ENCODE data around the gene NCOR1. TPM values are rescaled to one million over a fixed set of nuclear protein-coding genes. Genes with fewer than 3 reads are reported as not detected.

The NCOR1 gene
- total and polyA plus RNA-seq, 2 experiments from 2014 or later = 102 to 132 TPM

DNA sequence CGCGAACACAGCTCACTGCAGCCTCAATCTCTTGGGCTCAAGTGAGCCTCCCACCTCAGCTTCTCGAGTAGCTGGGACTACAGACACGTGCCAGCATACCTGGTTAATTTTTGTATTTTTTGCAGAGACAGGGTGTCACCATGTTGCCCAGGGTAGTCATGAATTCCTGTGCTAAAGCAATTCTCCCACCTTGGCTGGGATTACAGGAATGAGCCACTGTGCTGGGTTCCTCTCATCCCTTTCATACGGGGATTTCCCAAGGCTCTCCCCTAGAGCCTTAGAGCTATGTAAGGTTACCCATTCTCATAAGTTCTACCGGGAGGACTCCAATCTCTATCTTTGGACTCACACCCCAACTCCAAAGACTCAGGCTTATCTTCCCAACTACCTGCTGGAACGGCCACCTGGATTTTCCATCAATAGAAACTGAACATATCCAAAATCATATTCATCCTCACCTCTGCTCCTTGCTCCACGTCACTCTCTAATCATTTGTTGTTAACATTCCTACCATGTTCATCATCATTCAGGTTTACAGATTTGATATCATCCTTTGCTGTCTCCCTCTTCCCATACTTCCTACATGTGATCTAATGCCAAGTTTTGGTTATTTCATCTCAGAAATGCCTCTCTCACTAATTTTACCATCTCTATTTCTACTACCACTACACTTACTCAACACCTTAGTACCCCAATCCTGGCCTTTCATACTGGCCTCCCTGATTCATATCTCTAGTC, 92.5 kb downstream of the NCOR1 start (continued):
- TF ChIP-seq, protein P1, sequence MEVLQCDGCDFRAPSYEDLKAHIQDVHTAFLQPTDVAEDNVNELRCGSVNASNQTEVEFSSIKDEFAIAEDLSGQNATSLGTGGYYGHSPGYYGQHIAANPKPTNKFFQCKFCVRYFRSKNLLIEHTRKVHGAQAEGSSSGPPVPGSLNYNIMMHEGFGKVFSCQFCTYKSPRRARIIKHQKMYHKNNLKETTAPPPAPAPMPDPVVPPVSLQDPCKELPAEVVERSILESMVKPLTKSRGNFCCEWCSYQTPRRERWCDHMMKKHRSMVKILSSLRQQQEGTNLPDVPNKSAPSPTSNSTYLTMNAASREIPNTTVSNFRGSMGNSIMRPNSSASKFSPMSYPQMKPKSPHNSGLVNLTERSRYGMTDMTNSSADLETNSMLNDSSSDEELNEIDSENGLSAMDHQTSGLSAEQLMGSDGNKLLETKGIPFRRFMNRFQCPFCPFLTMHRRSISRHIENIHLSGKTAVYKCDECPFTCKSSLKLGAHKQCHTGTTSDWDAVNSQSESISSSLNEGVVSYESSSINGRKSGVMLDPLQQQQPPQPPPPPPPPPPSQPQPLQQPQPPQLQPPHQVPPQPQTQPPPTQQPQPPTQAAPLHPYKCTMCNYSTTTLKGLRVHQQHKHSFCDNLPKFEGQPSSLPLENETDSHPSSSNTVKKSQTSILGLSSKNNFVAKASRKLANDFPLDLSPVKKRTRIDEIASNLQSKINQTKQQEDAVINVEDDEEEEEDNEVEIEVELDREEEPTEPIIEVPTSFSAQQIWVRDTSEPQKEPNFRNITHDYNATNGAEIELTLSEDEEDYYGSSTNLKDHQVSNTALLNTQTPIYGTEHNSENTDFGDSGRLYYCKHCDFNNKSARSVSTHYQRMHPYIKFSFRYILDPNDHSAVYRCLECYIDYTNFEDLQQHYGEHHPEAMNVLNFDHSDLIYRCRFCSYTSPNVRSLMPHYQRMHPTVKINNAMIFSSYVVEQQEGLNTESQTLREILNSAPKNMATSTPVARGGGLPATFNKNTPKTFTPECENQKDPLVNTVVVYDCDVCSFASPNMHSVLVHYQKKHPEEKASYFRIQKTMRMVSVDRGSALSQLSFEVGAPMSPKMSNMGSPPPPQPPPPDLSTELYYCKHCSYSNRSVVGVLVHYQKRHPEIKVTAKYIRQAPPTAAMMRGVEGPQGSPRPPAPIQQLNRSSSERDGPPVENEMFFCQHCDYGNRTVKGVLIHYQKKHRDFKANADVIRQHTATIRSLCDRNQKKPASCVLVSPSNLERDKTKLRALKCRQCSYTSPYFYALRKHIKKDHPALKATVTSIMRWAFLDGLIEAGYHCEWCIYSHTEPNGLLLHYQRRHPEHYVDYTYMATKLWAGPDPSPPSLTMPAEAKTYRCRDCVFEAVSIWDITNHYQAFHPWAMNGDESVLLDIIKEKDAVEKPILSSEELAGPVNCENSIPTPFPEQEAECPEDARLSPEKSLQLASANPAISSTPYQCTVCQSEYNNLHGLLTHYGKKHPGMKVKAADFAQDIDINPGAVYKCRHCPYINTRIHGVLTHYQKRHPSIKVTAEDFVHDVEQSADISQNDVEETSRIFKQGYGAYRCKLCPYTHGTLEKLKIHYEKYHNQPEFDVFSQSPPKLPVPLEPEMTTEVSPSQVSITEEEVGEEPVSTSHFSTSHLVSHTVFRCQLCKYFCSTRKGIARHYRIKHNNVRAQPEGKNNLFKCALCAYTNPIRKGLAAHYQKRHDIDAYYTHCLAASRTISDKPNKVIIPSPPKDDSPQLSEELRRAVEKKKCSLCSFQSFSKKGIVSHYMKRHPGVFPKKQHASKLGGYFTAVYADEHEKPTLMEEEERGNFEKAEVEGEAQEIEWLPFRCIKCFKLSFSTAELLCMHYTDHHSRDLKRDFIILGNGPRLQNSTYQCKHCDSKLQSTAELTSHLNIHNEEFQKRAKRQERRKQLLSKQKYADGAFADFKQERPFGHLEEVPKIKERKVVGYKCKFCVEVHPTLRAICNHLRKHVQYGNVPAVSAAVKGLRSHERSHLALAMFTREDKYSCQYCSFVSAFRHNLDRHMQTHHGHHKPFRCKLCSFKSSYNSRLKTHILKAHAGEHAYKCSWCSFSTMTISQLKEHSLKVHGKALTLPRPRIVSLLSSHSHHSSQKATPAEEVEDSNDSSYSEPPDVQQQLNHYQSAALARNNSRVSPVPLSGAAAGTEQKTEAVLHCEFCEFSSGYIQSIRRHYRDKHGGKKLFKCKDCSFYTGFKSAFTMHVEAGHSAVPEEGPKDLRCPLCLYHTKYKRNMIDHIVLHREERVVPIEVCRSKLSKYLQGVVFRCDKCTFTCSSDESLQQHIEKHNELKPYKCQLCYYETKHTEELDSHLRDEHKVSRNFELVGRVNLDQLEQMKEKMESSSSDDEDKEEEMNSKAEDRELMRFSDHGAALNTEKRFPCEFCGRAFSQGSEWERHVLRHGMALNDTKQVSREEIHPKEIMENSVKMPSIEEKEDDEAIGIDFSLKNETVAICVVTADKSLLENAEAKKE (CRISPR knock-in tag; IDR thresholded peaks at IDR 0.05) = no peak

DNA sequence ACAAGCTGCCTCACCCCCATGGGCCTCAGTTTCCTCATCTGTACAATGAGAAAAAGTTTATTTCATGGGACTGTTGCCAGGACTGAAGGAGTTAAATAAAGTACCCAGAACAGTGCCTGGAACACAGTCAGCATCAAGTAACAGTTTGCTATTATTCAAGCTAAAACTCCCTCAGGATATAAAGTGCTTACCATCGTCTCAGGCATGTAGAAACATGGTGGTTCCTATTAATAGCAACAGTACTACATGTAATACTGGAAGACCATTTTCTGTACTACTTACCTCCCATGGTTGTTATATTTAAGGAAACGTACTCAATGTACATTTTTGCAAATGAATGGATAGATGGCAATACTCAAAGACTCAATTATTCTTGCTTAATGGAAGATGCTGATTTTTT, 93.4 kb downstream of the NCOR1 start:
- no peak for DNase-seq (ENCODE audit: low spot score)
- Histone ChIP-seq H3K4me3 (no peak overlapping the region), H3K4me1 (ENCODE audit: insufficient read depth) (no peaks in the 10 kb centered on the region), H3K9me2 (ENCODE audit: insufficient read depth) (no peaks in the 10 kb centered on the region), H3K4me2 (no peak overlapping the region), H4K20me1 (replicated peaks; ENCODE audit: insufficient read depth) (no peaks in the 10 kb centered on the region), H3K27me3 (ENCODE audit: insufficient read depth) (no peaks in the 10 kb centered on the region), H3K79me2 (replicated peaks; ENCODE audit: insufficient read depth) (no peaks in the 10 kb centered on the region), H2AFZ (no peak overlapping the region), H3K36me3 (ENCODE audit: insufficient read depth) (peaks cover 30% of the 10 kb centered on the region; the same call in 1 of the 2 replicates), H3K27ac (ENCODE audit: low read depth) (no peak overlapping the region), H3F3A (replicated peaks; ENCODE audit: low read depth) (no peaks in the 10 kb centered on the region)
- TF ChIP-seq, protein P2, sequence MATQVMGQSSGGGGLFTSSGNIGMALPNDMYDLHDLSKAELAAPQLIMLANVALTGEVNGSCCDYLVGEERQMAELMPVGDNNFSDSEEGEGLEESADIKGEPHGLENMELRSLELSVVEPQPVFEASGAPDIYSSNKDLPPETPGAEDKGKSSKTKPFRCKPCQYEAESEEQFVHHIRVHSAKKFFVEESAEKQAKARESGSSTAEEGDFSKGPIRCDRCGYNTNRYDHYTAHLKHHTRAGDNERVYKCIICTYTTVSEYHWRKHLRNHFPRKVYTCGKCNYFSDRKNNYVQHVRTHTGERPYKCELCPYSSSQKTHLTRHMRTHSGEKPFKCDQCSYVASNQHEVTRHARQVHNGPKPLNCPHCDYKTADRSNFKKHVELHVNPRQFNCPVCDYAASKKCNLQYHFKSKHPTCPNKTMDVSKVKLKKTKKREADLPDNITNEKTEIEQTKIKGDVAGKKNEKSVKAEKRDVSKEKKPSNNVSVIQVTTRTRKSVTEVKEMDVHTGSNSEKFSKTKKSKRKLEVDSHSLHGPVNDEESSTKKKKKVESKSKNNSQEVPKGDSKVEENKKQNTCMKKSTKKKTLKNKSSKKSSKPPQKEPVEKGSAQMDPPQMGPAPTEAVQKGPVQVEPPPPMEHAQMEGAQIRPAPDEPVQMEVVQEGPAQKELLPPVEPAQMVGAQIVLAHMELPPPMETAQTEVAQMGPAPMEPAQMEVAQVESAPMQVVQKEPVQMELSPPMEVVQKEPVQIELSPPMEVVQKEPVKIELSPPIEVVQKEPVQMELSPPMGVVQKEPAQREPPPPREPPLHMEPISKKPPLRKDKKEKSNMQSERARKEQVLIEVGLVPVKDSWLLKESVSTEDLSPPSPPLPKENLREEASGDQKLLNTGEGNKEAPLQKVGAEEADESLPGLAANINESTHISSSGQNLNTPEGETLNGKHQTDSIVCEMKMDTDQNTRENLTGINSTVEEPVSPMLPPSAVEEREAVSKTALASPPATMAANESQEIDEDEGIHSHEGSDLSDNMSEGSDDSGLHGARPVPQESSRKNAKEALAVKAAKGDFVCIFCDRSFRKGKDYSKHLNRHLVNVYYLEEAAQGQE (IDR thresholded peaks at IDR 0.05; ENCODE audit: unreplicated experiment) = no peak
- Mint-ChIP-seq H3K36me3 (ENCODE audit: low read depth) (peaks cover 66% of the 10 kb centered on the region), H3K4me3 (no peak overlapping the region), H3K9me3 (peaks cover 4% of the 10 kb centered on the region; the same call in 2 of the 3 replicates), H3K27me3 (ENCODE audit: insufficient read depth, low read depth, poor library complexity) (peaks cover 4% of the 10 kb centered on the region), H3K4me1 (no peaks in the 10 kb centered on the region), H3K27ac (no peak overlapping the region)
- ATAC-seq = no peak

Data from GM23338 (cell line).